Neutrophil (primary cell): ENCODE data around the gene NFIA.

Source experiments
- H3K27ac ChIP-seq: fragments of 200-600 bp; sonication (generic); 2 replicates; pipeline ENCODE4 v1.5.1; 2016; ENCODE audit warnings: mild to moderate bottlenecking, moderate library complexity
- H3K27me3 ChIP-seq: fragments of 200-600 bp; sonication (generic); 2 replicates; pipeline ENCODE4 v1.6.0; 2016; ENCODE audit warnings: mild to moderate bottlenecking
- H3K36me3 ChIP-seq: fragments of 200-600 bp; sonication (generic); 2 replicates; pipeline ENCODE4 v1.5.1; 2017
- H3K4me1 ChIP-seq, 2 experiments: fragments of 200-600 bp in 1 of 2; sonication (generic) in 1 of 2; 1 replicate in 1 of 2; 2 replicates in 1 of 2; pipeline versions ENCODE4 v1.5.1 to v1.6.1; 2013 to 2016; ENCODE audit warnings: low read depth in 1 of 2, low read length in 1 of 2, mild to moderate bottlenecking in 1 of 2, moderate library complexity in 1 of 2; ENCODE audit not compliant: control insufficient read depth in 1 of 2, insufficient read depth in 1 of 2
- H3K4me3 ChIP-seq, 2 experiments: fragments of 200-600 bp in 1 of 2; sonication (generic) in 1 of 2; 1 replicate in 1 of 2; 2 replicates in 1 of 2; pipeline ENCODE4 v1.5.1; 2013 to 2016; ENCODE audit warnings: low read depth in 1 of 2, low read length in 1 of 2, mild to moderate bottlenecking in 1 of 2, moderate library complexity in 1 of 2
- H3K9me3 ChIP-seq: fragments of 200-600 bp; sonication (generic); 2 replicates; pipeline ENCODE4 v1.5.1; 2016
- CTCF ChIP-seq: fragments of 200-600 bp; sonication (generic); IDR thresholded peaks from 2 replicates; pipeline ENCODE4 v1.5.1; 2016; ENCODE audit warnings: antibody characterized with exemption

The NFIA gene

GRCh38 chr1:61282387-61282786, 200.0 kb downstream of the NFIA start:
- Histone ChIP-seq H3K4me3 (no peak overlapping the region), H3K27me3 (no peaks in the 10 kb centered on the region), H3K36me3 (no peaks in the 10 kb centered on the region), H3K4me1 (peaks cover 0 to 4% of the 10 kb centered on the region in 2 experiments), H3K9me3 (no peaks in the 10 kb centered on the region), H3K27ac (no peak overlapping the region)
- no peak for TF ChIP-seq CTCF

DNA sequence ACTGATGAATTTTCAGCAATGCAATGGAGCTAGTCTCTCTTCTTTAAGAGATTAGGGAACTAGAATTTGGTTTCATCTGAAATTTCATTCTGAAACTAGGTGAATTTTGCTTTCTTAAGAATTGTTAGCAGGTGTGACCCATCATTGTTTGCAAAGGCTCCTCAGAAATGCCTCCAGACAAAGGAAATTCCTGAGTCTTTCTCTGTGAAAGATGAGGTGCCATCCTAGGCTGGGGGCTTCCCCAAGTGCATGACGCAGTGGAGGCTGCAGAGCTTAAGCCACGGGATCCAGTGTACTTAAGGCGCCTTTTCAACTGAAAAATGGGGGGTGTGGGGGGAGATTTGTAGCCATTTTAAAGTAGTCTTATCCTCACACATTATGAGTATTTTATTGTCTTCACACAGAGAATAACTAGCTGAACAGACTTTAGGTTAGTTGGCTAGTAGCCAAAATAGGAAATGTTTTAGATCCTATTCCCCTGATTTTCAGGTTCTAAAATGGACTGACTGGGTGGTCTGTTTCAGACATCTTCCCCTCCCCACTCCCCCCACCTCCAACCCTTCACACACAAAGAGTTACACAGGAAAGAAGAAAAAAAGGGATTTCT, 202.0 kb downstream of the NFIA start:
- Histone ChIP-seq H3K36me3 (no peaks in the 10 kb centered on the region), H3K27ac (no peak overlapping the region), H3K4me1 (peaks cover 0 to 4% of the 10 kb centered on the region in 2 experiments), H3K4me3 (no peak overlapping the region), H3K9me3 (no peaks in the 10 kb centered on the region), H3K27me3 (no peaks in the 10 kb centered on the region)
- TF ChIP-seq CTCF = no peak

GRCh38 chr1:61284936-61285335, 202.6 kb downstream of the NFIA start:
- Histone ChIP-seq H3K27me3 (no peaks in the 10 kb centered on the region), H3K36me3 (no peaks in the 10 kb centered on the region), H3K9me3 (no peaks in the 10 kb centered on the region), H3K27ac (no peak overlapping the region), H3K4me3 (no peak overlapping the region), H3K4me1 (peaks cover 0 to 4% of the 10 kb centered on the region in 2 experiments)
- TF ChIP-seq CTCF = no peak

DNA sequence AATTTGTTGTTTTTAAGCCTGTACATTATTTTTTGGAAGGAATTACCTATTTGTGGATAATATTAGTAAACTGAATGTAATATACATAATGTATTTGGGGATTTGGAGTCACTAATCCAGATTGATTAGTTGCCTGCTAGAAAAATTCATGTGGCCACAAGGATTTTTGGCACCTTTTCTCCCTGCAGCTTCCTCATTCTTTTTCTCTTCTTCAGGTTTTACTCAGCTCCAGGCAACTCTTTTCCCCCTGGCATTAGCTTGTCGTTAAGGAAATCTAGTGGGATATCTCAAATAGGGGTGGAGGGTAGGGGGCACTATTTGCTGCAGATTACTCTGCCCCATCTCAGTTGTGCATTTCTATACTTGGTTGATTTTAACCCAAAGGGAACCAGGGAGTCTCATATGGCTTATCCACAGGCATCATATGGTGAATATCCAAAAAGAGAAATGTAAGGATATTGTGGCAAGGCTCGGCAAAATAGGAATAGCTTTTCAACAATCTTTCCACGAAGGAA, 203.1 kb downstream of the NFIA start:
- no peak overlapping the region for H3K27ac ChIP-seq

DNA sequence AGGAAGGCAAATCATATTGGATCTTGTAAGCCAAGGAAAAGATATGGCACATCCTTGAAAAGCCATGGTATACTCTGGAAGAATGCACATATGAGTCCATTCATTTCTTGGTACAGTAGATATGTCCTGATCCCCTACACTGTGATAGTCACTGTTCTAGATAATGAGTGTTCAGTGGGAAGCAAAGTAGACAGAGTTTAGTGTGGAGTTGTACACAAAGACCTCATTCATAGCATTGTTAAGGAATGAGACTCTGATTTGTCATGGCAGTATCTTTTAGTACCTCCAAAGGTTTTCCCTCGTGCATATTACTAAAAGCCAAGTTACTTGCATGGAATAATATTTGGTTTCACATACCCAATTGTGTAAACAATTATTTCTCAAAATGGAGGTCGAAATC, 204.7 kb downstream of the NFIA start:
- H3K4me1 ChIP-seq = no peaks in the 10 kb centered on the region
- no peak overlapping the region for H3K4me3 ChIP-seq
- no peak for TF ChIP-seq CTCF
- no peaks in the 10 kb centered on the region for H3K9me3 ChIP-seq
- H3K36me3 ChIP-seq = no peaks in the 10 kb centered on the region
- no peaks in the 10 kb centered on the region for H3K27me3 ChIP-seq
- no peak overlapping the region for H3K27ac ChIP-seq

More for the DNA sequence above, 203.1 kb downstream of the NFIA start:
- TF ChIP-seq CTCF = no peak
- Histone ChIP-seq H3K27me3 (no peaks in the 10 kb centered on the region), H3K4me1 (no peaks in the 10 kb centered on the region), H3K4me3 (no peak overlapping the region), H3K36me3 (no peaks in the 10 kb centered on the region), H3K9me3 (no peaks in the 10 kb centered on the region)
